H1 (cell line): ENCODE results near the gene BAAT. TPM values are rescaled to one million over a fixed set of nuclear protein-coding genes. Genes with fewer than 3 reads are reported as not detected.

Experiments
- CTCF ChIA-PET: fragments of 300-600 bp; sonication (Branson Sonifier 250); formaldehyde crosslinking; loops from one replicate; lab custom pipeline; 2021; ENCODE audit not compliant: partially characterized antibody; lab: Charles Lee
- POLR2A ChIA-PET: fragments of 300-600 bp; sonication (Branson Sonifier 250); formaldehyde crosslinking; loops from one replicate; lab custom pipeline; 2021; ENCODE audit warnings: inconsistent platforms; ENCODE audit not compliant: partially characterized antibody; lab: Charles Lee
- DNase-seq, 2 experiments: peaks; one replicate each; pipeline versions ENCODE4 v3.0.0 to v3.0.0-alpha.2; 2010 to 2022; ENCODE audit warnings: low spot score in 2 of 2, low read depth in 1 of 2, mixed read lengths in 1 of 2
- FAIRE-seq: peaks from 2 replicates; lab custom pipeline; 2011; peaks lifted over from hg19 to GRCh38; lab: Jason Lieb, UNC
- H2AFZ ChIP-seq: 2 replicates; pipeline ENCODE4 v1.8.1; 2012; ENCODE audit warnings: low read length, inconsistent platforms
- H2AK5ac ChIP-seq: 2 replicates; pipeline ENCODE4 v1.6.1; 2013; ENCODE audit warnings: low read depth, low read length
- H2BK120ac ChIP-seq: replicated peaks from 2 replicates; pipeline ENCODE3; 2013; ENCODE audit warnings: low read depth, low read length, inconsistent platforms
- H2BK12ac ChIP-seq: 2 replicates; pipeline ENCODE4 v1.6.1; 2013; ENCODE audit warnings: low read depth, low read length
- H2BK15ac ChIP-seq: 2 replicates; pipeline ENCODE4 v1.6.1; 2013; ENCODE audit warnings: low read length
- H2BK20ac ChIP-seq: 2 replicates; pipeline ENCODE4 v1.6.1; 2013; ENCODE audit warnings: low read length
- H2BK5ac ChIP-seq: 2 replicates; pipeline ENCODE4 v1.6.1; 2013; ENCODE audit warnings: low read depth, low read length
- H3K14ac ChIP-seq: 2 replicates; pipeline ENCODE4 v1.6.1; 2013; ENCODE audit warnings: inconsistent platforms; ENCODE audit not compliant: insufficient read length
- H3K18ac ChIP-seq: 2 replicates; pipeline ENCODE4 v1.6.1; 2013; ENCODE audit warnings: low read length; ENCODE audit errors: extremely low read depth
- H3K23ac ChIP-seq: 2 replicates; pipeline ENCODE4 v1.6.1; 2013; ENCODE audit warnings: inconsistent platforms; ENCODE audit not compliant: insufficient read length
- H3K23me2 ChIP-seq: 2 replicates; pipeline ENCODE4 v1.6.1; 2013; ENCODE audit warnings: low read depth, low read length
- H3K27ac ChIP-seq: 2 replicates; pipeline ENCODE4 v1.6.1; 2011; ENCODE audit warnings: low read depth, low read length, inconsistent platforms
- H3K27me3 ChIP-seq, 4 experiments: replicated peaks in 1 of 4; 1 replicate in 1 of 4; 2 replicates in 3 of 4; pipeline versions ENCODE4 v1.6.1 to v1.8.1; 2011 to 2013; ENCODE audit warnings: low read length in 3 of 4, mild to moderate bottlenecking in 3 of 4, inconsistent platforms in 2 of 4, mixed read lengths in 2 of 4, moderate library complexity in 1 of 4; ENCODE audit not compliant: control insufficient read depth in 3 of 4, insufficient read depth in 3 of 4; ENCODE audit errors: extremely low read depth in 1 of 4
- H3K36me3 ChIP-seq, 4 experiments: 2 replicates each; pipeline versions ENCODE4 v1.6.1 to v1.8.1; 2011 to 2013; ENCODE audit warnings: mild to moderate bottlenecking in 4 of 4, low read length in 3 of 4, moderate library complexity in 2 of 4, control low read depth in 1 of 4, inconsistent platforms in 1 of 4; ENCODE audit not compliant: insufficient read depth in 4 of 4, control insufficient read depth in 2 of 4
- H3K4ac ChIP-seq: replicated peaks from 2 replicates; pipeline ENCODE3; 2013; ENCODE audit warnings: low read length, low read depth, mixed read lengths, inconsistent platforms; ENCODE audit not compliant: insufficient read length
- H3K4me1 ChIP-seq, 4 experiments: replicated peaks in 1 of 4; 1 replicate in 1 of 4; 2 replicates in 3 of 4; pipeline versions ENCODE4 v1.6.1 to v1.8.1; 2011 to 2013; ENCODE audit warnings: low read length in 3 of 4, inconsistent platforms in 2 of 4, mixed read lengths in 1 of 4; ENCODE audit not compliant: insufficient read depth in 4 of 4, control insufficient read depth in 3 of 4
- H3K4me2 ChIP-seq, 2 experiments: 2 replicates each; pipeline versions ENCODE4 v1.6.1 to v1.8.1; 2011 to 2013; ENCODE audit warnings: low read depth in 2 of 2, low read length in 2 of 2, control low read depth in 1 of 2, inconsistent platforms in 1 of 2, mild to moderate bottlenecking in 1 of 2; ENCODE audit not compliant: insufficient read depth in 1 of 2
- H3K4me3 ChIP-seq, 4 experiments: fragments of 200-600, 300-600 bp in 1 of 4; sonication (generic), shearing (Covaris generic), sonication (Bioruptor Twin) in 1 of 4; 2 replicates each; pipeline versions ENCODE4 v1.5.1 to v1.8.1; 2011 to 2016; ENCODE audit warnings: low read length in 4 of 4, low read depth in 3 of 4, control low read depth in 2 of 4, inconsistent platforms in 2 of 4, mild to moderate bottlenecking in 2 of 4, mixed read lengths in 1 of 4, moderate library complexity in 1 of 4; ENCODE audit not compliant: insufficient read depth in 2 of 4; ENCODE audit errors: extremely low read depth in 1 of 4
- H3K56ac ChIP-seq: replicated peaks from 2 replicates; pipeline ENCODE3; 2013; ENCODE audit warnings: low read depth, mild to moderate bottlenecking, mixed read lengths, low read length, inconsistent platforms; ENCODE audit not compliant: insufficient read length
- H3K79me1 ChIP-seq: 2 replicates; pipeline ENCODE4 v1.6.1; 2013; ENCODE audit warnings: low read depth, low read length, control low read depth
- H3K79me2 ChIP-seq, 2 experiments: 2 replicates each; pipeline versions ENCODE4 v1.6.1 to v1.8.1; 2012 to 2013; ENCODE audit warnings: low read length in 2 of 2, mild to moderate bottlenecking in 2 of 2, inconsistent platforms in 1 of 2; ENCODE audit not compliant: insufficient read depth in 2 of 2, control insufficient read depth in 1 of 2
- H3K9ac ChIP-seq, 4 experiments: replicated peaks in 1 of 4; 1 replicate in 1 of 4; 2 replicates in 3 of 4; pipeline versions ENCODE4 v1.6.1 to v1.8.1; 2011 to 2013; ENCODE audit warnings: low read depth in 3 of 4, low read length in 3 of 4, control low read depth in 2 of 4, mild to moderate bottlenecking in 2 of 4, moderate library complexity in 2 of 4, inconsistent platforms in 1 of 4; ENCODE audit errors: extremely low read depth in 1 of 4
- H3K9me3 ChIP-seq, 2 experiments: 2 replicates each; pipeline versions ENCODE4 v1.6.1 to v1.8.1; 2012 to 2013; ENCODE audit warnings: mild to moderate bottlenecking in 2 of 2, moderate library complexity in 2 of 2, control low read depth in 1 of 2, inconsistent platforms in 1 of 2, low read depth in 1 of 2, low read length in 1 of 2, mixed read lengths in 1 of 2; ENCODE audit not compliant: insufficient read depth in 2 of 2
- H4K20me1 ChIP-seq, 2 experiments: replicated peaks in 1 of 2; 2 replicates each; pipeline versions ENCODE3 to v1.8.1; 2011 to 2013; ENCODE audit warnings: inconsistent platforms in 2 of 2, low read length in 2 of 2, mild to moderate bottlenecking in 1 of 2; ENCODE audit not compliant: insufficient read depth in 2 of 2, control insufficient read depth in 1 of 2
- H4K5ac ChIP-seq: 2 replicates; pipeline ENCODE4 v1.6.1; 2013; ENCODE audit warnings: low read length, low read depth, mixed read lengths, inconsistent platforms; ENCODE audit not compliant: insufficient read length
- H4K8ac ChIP-seq: 2 replicates; pipeline ENCODE4 v1.8.0; 2013; ENCODE audit warnings: mild to moderate bottlenecking, moderate library complexity, low read length, inconsistent platforms; ENCODE audit not compliant: insufficient read depth; ENCODE audit errors: extremely low read depth
- H4K91ac ChIP-seq: replicated peaks from 2 replicates; pipeline ENCODE3; 2013; ENCODE audit warnings: low read length, mixed read lengths, inconsistent platforms; ENCODE audit not compliant: insufficient read length
- CHD1 ChIP-seq: IDR thresholded peaks from 2 replicates; pipeline ENCODE4 v1.6.1; 2012; ENCODE audit warnings: low read depth, low read length, improper control_type of control experiment
- EP300 ChIP-seq, 2 experiments: IDR thresholded peaks; 1 replicate in 1 of 2; 2 replicates in 1 of 2; pipeline ENCODE4 v1.6.1; 2011 to 2012; ENCODE audit warnings: low read depth in 2 of 2, low read length in 2 of 2, mild to moderate bottlenecking in 2 of 2, borderline replicate concordance in 1 of 2, inconsistent platforms in 1 of 2, moderate library complexity in 1 of 2
- RAD21 ChIP-seq, 2 experiments: IDR thresholded peaks in 1 of 2; conservative IDR thresholded peaks in 1 of 2; 2 replicates each; pipeline ENCODE4 v1.6.1; 2011; ENCODE audit warnings: low read depth in 2 of 2, low read length in 2 of 2, improper control_type of control experiment in 1 of 2, inconsistent platforms in 1 of 2, mild to moderate bottlenecking in 1 of 2, moderate library complexity in 1 of 2
- TAF1 ChIP-seq: IDR thresholded peaks from 2 replicates; pipeline ENCODE4 v1.6.1; 2011; ENCODE audit warnings: mild to moderate bottlenecking, low read depth, low read length
- WGBS, 2 experiments: shearing (Covaris generic) in 1 of 2; methylation state at CpG; one replicate each; pipeline versions ENCODE4 v1.1.6 to v1.1.7; 2013 to 2015; ENCODE audit warnings: low lambda C conversion rate in 2 of 2, mixed read lengths in 2 of 2, inconsistent platforms in 1 of 2, low coverage in 1 of 2, missing lambda C conversion rate in 1 of 2; ENCODE audit not compliant: insufficient replicate concordance in 2 of 2, insufficient coverage in 1 of 2, insufficient read length in 1 of 2; ENCODE audit errors: extremely low coverage in 1 of 2, missing lambda C conversion rate in 1 of 2; 5-methylcytosine and 5-hydroxymethylcytosine counted together
- polyA plus RNA-seq, 7 experiments: library from polyadenylated mRNA; depleted of rRNA in 3 of 7; stranded (reverse) in 5 of 7; unstranded in 2 of 7; fragments of >200 nt in 5 of 7; fragments of 200-250 nt in 2 of 7; gene quantifications; 1 replicate in 5 of 7; 2 replicates in 1 of 7; 4 replicates in 1 of 7; pipeline versions ENCODE4 v1.2.1 to v1.2.3, GENCODE V29; 2011 to 2013; ENCODE audit warnings: missing spikeins in 2 of 7, mixed read lengths in 2 of 7
- total RNA-seq: library from RNA; stranded (reverse); fragmentation: NEBNext Ultra II Directional; extraction: Animal tissue kit (Norgen Biotek cat#: 25700); gene quantifications from 2 replicates; pipeline ENCODE4 v1.2.1, GENCODE V29; 2021

BAAT gene
- total and polyA plus RNA-seq, 2 of the 8 experiments (the other 6 are each of a cell fraction or from before 2014, with no cell fraction given): 0.09 to 0.17 TPM

DNA sequence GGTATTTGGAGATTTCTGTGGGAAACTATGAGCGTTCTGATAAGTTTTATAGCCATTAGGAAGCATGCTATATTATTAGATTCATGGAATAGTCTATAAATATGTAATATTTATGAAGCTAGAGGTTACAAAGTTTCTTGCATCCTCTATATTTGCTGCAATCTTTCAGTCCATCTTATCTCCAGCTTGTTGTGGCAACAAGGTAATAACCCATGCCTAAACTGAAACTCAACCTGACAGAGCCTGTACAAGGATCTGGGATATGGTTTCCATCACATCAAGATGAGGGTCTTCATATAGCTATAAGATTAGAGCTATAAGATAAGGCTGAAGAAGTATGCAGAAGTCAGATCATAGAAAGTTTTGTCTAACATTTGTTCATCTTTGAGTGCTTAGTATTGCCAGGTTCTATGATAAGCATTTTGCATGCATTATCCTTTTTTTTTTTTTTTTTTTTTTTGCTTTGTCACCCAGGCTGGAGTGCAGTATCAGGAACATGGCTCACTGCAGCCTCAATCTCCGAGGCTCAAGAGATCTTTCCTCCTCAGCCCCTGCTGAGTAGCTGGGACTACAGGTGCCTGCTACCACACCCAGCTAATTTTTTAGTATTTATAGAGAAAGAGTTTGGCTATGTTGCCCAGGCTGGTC lies 14.8 kb downstream of the BAAT start:
- FAIRE-seq: no peak
- Histone ChIP-seq H3K56ac (no peak overlapping the region), H3K18ac (no peak overlapping the region), H3K36me3 (no peaks in the 10 kb centered on the region), H4K20me1 (no peaks in the 10 kb centered on the region), H3K9me3 (no peaks in the 10 kb centered on the region), H3K4me2 (no peak overlapping the region), H3K79me1 (no peaks in the 10 kb centered on the region), H2AK5ac (no peak overlapping the region), H3K79me2 (no peaks in the 10 kb centered on the region), H2BK5ac (no peak overlapping the region), H3K27ac (no peak overlapping the region), H3K27me3 (no peaks in the 10 kb centered on the region), H3K4me3 (no peak overlapping the region), H3K23me2 (no peaks in the 10 kb centered on the region), H4K91ac (no peak overlapping the region), H4K5ac (no peak overlapping the region), H3K23ac (no peak overlapping the region), H3K14ac (no peak overlapping the region), H3K9ac (no peak overlapping the region), H4K8ac (no peak overlapping the region), H2BK12ac (no peak overlapping the region), H2BK20ac (no peak overlapping the region), H3K4me1 (no peaks in the 10 kb centered on the region; a peak in 1 of 7 replicates), H2BK15ac (no peak overlapping the region), H2BK120ac (no peak overlapping the region), H3K4ac (no peak overlapping the region), H2AFZ (no peak overlapping the region)
- POLR2A ChIA-PET: interaction anchor here (1.4 kb wide), 1 partner anchor 13 kb away, joined by 4 read pairs; no protein-coding TSS in a partner anchor
- DNase-seq: no peak
- CTCF ChIA-PET: interaction anchor here (1.0 to 2.5 kb wide), 4 partner anchors 14 to 231 kb away, joined by 3 to 21 read pairs (median 4); no protein-coding TSS in a partner anchor
- TF ChIP-seq CHD1: no peak
- TF ChIP-seq RAD21 (IDR thresholded peaks at IDR 0.05 in 1 of 2, conservative IDR thresholded peaks at IDR 0.05 in 1 of 2; ENCODE audit: low read depth in 2 of 2, low read length in 2 of 2): no peak
- no peak for TF ChIP-seq EP300 (IDR thresholded peaks at IDR 0.05; ENCODE audit: borderline replicate concordance in 1 of 2, low read depth in 2 of 2, low read length in 2 of 2)
- no peak for TF ChIP-seq TAF1
- 66% methylated on average over 2 of the region's 2 CpGs; no CpG with 5 or more reads in 1 of the 2 experiments for WGBS, 2 experiments
